GM12891 (cell line): ENCODE measurements around the gene ACTR3C.
"Not testable (repeated sequence)": the region's sequence is repeated elsewhere in the genome, so short reads cannot be mapped to it uniquely, and the experiment has no call there.

Source experiments
- PAX5 ChIP-seq: IDR thresholded peaks from 2 replicates; pipeline ENCODE4 v1.6.1; 2011; ENCODE audit warnings: low read length, moderate library complexity, mild to moderate bottlenecking; ENCODE audit not compliant: insufficient read depth, severe bottlenecking
- POLR2A ChIP-seq: IDR thresholded peaks from 2 replicates; pipeline ENCODE4 v1.6.1; 2011; ENCODE audit warnings: low read depth, low read length, control low read depth
- POLR2AphosphoS5 ChIP-seq: IDR thresholded peaks from 2 replicates; pipeline ENCODE4 v1.6.1; 2011; ENCODE audit warnings: low read depth, low read length, control low read depth
- SPI1 ChIP-seq: IDR thresholded peaks from 2 replicates; pipeline ENCODE4 v1.6.1; 2011; ENCODE audit warnings: low read depth, low read length, control low read depth
- TAF1 ChIP-seq: IDR thresholded peaks from 2 replicates; pipeline ENCODE4 v1.6.1; 2011; ENCODE audit warnings: low read depth, low read length, control low read depth

DNA sequence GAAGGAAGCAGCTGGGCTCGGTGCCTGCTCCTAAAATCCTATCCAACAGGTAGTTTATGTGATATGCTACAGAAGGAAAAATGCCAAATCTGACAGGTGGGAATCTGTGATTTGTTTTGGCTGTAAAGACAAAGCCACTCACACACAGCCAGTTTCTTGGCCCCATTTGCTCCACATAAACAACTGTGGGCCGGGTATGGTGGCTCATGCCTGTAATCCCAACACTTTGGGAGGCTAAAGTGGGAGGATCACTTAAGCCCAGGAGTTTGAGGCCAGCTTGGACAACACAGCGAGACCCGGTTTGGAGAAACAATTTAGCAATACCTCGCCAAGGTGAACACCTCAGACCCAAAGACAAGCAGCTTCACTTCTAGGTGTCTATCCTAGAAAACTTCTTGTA, 17.0 kb downstream of the ACTR3C start:
- TF ChIP-seq POLR2A, POLR2AphosphoS5, TAF1, SPI1, PAX5: not testable (repeated sequence)
